GM21723 (cell line): ENCODE data around the gene KREMEN2.
"Not testable (repeated sequence)": the region's sequence is repeated elsewhere in the genome, so short reads cannot be mapped to it uniquely, and the experiment has no call there.

ENCODE experiments used
- ATAC-seq: cut with Tn5 transposase; IDR thresholded peaks from one replicate; pipeline ENCODE4 v1.9.1; 2021; ENCODE audit warnings: mild to moderate bottlenecking, moderate library complexity; ENCODE audit not compliant: unreplicated experiment

Gene KREMEN2

DNA sequence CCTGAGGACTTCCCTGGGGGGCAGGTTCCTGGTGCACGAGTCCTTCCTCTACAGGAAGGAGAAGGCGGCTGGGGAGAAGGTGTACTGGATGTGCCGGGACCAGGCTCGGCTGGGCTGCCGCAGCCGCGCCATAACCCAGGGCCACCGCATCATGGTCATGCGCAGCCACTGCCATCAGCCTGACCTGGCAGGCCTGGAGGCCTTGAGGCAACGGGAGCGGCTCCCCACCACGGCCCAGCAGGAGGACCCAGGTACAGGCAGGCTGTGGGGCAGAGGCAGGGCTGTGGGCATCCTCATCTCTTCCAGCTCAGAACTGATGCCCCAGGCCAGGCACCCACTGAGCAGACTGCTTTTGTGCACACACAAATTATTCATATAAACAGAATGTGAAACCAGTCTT is 25.9 kb upstream of the KREMEN2 start:
- no peak for ATAC-seq

- ATAC-seq: no peak
Measured at GRCh38 chr16:2939968-2940367, 24.1 kb upstream of the KREMEN2 start.

DNA sequence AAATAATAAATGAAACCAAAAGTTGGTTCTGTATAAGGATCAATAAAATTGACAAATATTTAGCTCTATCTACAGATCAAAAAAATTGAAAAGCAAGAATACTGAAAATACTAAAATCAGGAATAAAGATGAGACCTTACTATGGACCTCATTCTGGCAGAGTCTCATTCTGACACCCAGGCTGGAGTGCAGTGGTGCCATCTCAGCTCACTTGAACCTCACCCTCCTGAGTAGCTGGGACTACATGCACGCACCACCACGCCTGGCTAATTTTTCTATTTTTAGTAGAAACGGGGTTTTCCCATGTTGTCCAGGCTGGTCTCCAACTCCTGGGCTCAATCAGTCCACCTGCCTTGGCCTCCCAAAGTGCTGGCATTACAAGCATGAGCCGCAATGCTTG is 22.0 kb upstream of the KREMEN2 start:
- ATAC-seq: no peak

GRCh38 chr16:2943716-2944115 is 20.4 kb upstream of the KREMEN2 start:
- not testable (repeated sequence) for ATAC-seq

DNA sequence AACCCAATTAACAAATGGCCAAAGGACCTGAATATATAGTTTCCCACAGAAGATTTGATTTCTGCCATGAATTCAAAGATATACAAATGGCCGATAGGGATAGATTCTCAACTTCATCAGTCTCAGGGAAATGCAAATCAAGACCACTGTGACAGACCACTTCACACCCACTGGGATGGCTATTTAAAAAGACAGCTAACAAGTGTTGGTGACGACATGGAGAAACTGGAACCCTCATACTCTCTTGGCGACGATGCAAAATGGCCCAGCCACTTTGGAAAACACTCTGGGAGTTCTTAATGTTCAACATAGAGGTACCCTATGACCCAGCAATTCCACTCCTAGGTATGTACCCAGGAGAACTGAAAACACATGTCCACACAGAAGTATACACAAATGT is 17.4 kb upstream of the KREMEN2 start:
- ATAC-seq: no peak

DNA sequence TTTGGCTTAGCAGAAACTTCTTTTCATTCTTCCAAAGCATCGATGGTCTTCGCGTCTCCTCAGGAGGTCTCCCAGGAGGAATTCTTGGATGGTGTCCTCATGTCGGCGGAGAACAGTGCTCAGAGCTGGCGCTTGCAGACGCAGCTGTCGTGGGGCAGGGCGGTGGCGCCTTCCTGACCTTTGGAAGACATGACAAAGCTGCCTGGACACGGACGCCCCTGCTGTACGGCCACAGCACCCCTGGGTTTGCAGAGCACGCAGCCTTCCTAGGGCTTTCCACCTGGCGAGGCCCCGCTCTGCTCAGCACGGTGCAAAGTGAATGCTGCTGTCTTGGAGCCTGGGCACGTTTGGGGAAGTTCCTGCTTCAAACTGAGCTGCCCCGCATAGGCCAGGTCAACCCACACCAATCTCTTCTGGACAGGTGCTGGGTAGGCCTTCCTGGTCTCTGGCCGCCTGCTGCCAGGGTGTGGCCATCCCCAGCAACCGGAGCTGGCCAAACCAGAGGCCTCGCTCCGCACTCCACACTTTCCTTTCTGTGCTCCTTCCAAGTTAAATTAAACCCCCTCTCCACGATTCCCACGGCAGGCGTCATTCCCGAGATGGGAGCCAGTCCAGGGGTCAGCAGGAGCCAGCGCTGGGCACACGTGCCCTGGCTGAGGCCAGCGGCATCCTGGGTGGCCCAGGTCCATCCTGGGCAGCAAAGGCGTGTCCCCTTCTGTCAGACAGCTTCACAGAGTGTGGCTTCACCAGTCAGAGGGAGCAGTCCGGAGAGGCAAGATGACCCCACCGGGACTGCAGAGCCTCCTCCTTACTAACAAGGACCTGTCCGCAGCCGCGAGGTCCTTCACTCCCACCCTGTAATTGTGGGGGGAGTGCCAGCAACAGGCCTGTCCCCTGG is 15.0 kb upstream of the KREMEN2 start:
- no peak for ATAC-seq

GRCh38 chr16:2949705-2950352 is 14.2 kb upstream of the KREMEN2 start:
- ATAC-seq: no peak

DNA sequence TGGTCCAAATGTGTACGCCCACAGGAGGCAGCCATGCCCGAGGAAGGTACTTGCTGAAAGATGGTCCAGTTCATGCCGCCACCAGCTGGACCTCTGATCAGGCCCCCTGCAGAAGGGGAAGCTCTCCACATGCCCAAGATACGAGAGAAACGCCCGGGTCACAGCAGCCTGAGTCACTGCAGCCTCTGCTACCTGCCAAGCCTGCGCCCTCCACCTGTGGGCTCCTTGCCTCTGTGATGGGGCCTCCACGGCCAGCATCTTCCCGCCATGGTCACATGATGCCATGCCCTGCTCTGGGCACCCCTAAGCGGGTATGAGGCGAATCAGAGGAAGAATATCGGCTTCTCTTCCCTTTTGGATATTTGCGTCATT is 13.7 kb upstream of the KREMEN2 start:
- ATAC-seq: no peak

DNA sequence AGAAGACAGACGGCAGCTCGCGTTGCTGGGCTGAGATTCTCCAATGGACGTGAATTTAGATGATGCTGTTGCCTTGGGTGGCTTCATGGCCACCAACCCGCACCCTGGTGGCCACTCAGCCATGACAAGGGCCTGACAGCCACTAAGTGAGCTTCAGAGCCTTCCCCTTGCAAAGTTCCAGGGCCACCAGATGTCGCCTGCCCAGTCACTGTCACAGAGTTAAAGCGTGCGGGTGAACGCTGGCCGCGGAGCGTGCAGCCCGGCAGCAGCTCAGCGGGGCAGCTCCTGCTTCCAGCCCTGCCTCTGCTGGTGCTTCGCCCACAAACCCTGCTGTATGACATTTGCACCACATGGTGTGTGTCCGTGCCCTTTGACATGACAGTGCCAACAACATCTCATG is 13.3 kb upstream of the KREMEN2 start:
- no peak for ATAC-seq

GRCh38 chr16:2952679-2953078 is 11.4 kb upstream of the KREMEN2 start:
- ATAC-seq: no peak

DNA sequence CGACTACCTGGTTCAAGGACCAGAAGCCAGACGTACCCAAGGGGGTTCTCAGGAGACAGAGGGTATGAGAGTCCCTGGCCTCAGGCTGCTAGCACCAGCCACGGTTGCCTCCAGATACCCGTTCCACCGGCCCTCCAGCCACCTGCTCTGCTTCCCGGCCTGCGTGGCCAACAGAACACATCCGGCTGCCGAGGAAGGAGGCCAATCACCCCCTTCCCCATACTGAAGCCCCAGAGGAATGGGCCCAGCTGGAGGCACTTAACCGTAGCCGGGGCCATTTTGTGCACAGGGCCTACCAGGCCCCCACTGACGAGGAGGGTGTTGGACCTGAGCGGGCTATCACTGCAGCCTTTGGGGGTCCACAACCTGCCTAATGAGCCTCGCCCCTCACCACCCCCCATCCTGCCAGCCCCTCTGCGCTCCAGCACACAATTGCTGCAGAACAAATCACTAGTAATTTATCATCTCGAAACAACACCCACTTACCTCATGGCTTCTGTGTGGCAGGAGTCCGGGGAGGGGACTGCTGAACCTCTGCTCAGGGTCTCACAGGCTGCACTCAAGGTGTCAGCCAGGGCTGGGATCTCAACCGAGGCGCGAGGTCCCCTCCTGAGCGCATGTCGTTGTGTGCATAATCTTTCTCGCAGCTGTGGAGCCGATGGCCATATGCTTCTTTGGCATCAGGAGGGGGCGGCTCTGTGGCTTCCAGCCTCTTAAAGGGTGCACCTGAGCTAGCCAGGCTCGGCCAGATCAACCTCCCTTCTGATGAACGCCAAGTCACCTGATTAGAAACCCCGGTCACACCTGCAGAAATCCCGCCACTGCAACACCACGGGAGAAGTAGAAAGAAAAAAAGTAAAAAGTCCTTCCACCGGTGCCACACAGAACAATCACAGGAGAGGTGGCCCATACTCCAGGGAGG is 10.1 kb upstream of the KREMEN2 start:
- no peak for ATAC-seq

DNA sequence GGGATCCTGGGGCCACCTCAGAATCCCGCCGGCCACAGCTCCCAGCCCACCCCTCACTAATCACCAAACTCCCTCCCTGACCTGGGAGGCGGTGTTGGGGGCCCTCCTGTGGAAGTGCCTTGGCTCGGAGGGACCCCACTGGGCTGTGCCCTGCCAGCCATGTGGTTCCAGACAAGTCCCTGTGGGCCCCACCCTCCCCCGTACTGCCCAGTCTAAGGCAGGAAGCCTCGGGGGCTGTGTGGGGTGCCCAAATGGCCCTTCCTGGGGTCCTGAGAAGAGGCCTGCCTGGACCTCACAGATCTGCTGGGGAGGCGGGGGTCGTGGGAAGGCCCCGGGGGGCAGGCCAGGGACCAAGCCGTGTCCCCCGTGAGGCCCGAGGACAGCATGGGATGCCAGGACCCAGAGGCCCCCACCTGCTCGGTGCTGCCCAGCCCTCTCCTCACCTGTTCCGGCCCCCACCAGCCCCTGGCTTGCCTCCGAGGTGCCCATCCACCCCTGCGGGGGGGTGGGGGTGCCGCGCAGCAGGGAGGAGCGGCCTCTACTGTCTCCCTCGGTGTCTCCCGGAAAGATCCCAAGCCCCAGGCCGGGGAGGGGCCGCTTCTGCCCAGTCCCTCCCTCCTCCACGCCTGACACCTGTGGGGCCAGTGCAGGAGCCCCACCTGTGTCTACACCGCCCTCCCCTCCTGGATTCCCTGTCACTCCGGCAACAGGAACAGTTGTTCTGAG is 9.3 kb upstream of the KREMEN2 start:
- ATAC-seq: no peak

DNA sequence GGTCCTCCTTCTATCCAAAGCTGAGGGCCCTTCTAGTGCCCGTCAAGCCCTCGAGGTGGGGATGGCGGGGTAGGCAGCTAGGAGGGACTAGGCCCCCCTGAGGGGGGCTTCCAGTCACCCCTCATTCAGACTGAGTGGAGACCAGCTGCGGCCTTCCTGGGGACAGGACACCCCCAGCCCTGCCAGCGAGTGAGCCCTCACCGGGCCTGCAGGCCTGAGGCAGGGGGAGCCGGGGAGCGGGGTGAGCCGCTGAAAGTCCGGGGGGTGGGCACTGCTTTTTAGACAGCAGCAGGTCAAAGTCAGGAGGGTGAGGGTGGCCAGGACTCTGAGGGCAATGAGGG is 8.7 kb upstream of the KREMEN2 start:
- no peak for ATAC-seq

- ATAC-seq: no peak
Measured at GRCh38 chr16:2955779-2956578, 8.1 kb upstream of the KREMEN2 start.

DNA sequence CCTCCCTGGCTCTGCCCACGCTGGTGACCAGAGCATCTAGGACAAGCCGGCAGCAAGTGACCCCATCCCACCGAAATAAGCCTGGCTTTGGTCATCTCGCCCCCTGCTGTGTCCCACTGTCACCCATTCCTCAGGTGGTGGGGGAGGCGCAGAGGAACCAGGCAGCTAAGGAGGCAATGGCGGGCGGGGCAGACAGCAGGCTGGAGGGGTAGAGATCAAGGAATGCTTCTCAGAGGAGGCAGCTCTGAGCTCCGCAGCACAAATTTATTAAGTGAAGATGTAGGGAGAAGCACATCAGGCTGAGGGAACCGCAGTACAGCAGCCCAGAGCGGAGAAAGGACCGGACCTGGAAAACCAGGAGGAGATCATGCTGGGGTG is 7.5 kb upstream of the KREMEN2 start:
- ATAC-seq: no peak

GRCh38 chr16:2959206-2959605 is 4.9 kb upstream of the KREMEN2 start:
- no peak for ATAC-seq

- no peak for ATAC-seq
Measured at GRCh38 chr16:2960183-2961010, 3.7 kb upstream of the KREMEN2 start.

DNA sequence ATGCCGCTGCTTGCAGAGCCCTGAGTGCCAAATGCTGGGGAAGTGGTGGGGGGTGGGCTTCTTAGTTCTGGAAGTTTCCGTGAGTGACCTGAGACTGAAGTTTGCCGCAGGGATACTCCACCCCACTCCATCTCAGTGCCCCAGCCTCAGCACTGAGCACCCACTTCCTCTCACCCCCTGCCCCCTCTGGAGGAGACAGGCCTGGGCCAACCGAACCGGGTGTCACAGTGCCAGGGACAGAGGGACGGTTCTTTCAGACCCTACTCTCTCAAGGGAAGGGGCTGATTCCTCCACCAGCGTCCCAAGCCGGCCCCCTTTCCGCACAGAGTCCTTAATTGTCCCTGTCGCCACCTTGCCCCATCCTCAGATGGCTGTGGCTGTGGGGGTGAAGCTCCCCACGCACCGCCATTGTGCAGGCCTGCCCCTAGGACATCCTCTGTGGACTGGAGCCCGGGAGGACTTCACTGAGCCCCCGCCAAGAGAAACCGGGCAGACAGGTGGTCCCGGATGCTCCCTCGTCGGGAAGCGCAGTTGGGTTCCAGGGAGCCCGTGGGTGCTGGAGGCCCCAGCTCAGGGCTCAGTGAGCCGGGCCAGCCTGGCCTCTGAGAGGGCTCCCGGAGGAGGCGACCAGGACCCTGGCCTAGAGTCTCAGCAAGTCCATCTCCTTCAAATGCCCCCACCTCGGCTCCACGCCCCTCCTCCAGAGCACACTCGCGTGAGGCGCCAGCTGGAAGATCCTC is 1.6 kb upstream of the KREMEN2 start:
- ATAC-seq: no peak
